ENCODE measurements around the gene ACO2. TPM values are rescaled to one million over a fixed set of nuclear protein-coding genes. Genes with fewer than 3 reads are reported as not detected.

Gene ACO2
- total RNA-seq, 1 experiment from 2014 or later, result 66.6 TPM

DNA sequence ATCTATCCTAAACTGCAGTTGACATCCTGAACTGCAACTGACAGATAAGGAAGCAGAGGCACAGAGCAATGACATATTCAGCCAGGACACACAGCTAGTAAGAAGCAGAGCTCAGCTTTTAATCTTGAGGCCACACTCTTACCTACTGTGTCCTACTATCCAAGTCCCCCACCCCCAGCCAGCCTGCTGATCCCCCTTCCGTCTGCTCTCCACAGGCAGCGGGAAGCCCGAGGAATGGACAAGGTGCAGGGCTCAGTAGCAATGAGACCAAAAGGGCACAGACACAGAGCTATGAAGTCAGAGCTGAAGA is 71.0 kb downstream of the ACO2 start:
- DNase-seq, result no peak
- Mint-ChIP-seq H3K4me3 (no peak overlapping the region), H3K36me3 (ENCODE audit: insufficient read depth in 1 of 3, low read depth in 3 of 3) (peaks cover 13 to 40% (median 18%) of the 10 kb centered on the region in 3 experiments; a peak in 6 of 7 replicates), H3K27me3 (ENCODE audit: low read depth) (peaks cover 2% of the 10 kb centered on the region; the same call in 1 of the 2 replicates), H3K27ac (no peak overlapping the region; a peak in 1 of 7 replicates), H3K9me3 (no peaks in the 10 kb centered on the region), H3K4me1 (peaks cover 17 to 24% of the 10 kb centered on the region in 2 experiments)
- Histone ChIP-seq H2BK120ac (ENCODE audit: low read depth, low read length, poor library complexity, severe bottlenecking) (no peak overlapping the region), H2AK5ac (ENCODE audit: insufficient read length, low read length) (no peak overlapping the region), H3K9ac (ENCODE audit: extremely low read depth, insufficient read length, low read length) (no peak overlapping the region), H2BK12ac (ENCODE audit: insufficient read length, low read depth, low read length) (no peak overlapping the region), H3K27ac (ENCODE audit: insufficient read length, low read depth, low read length) (no peak overlapping the region), H3K23ac (ENCODE audit: insufficient read length, low read depth, low read length) (no peak overlapping the region), H2BK5ac (ENCODE audit: insufficient read length, low read length) (no peak overlapping the region), H4K91ac (ENCODE audit: insufficient read length, low read depth, low read length) (no peak overlapping the region), H3K23me2 (ENCODE audit: insufficient read length, low read depth, low read length, poor library complexity, severe bottlenecking) (no peaks in the 10 kb centered on the region), H2BK15ac (ENCODE audit: low read depth, low read length) (no peak overlapping the region), H2BK20ac (ENCODE audit: low read depth, low read length, poor library complexity, severe bottlenecking) (no peak overlapping the region), H3K14ac (ENCODE audit: insufficient read depth, low read length) (no peak overlapping the region), H3T11ph (ENCODE audit: low read length) (no peak overlapping the region), H4K20me1 (ENCODE audit: control insufficient read depth, insufficient read depth, insufficient read length) (no peaks in the 10 kb centered on the region), H3K4ac (ENCODE audit: low read depth, low read length) (no peak overlapping the region), H3K4me1 (ENCODE audit: insufficient read depth, low read length) (no peaks in the 10 kb centered on the region), H3K27me3 (ENCODE audit: insufficient read depth, low read length) (no peaks in the 10 kb centered on the region), H4K8ac (replicated peaks; ENCODE audit: insufficient read length, low read depth, low read length) (no peak overlapping the region), H3K9me3 (ENCODE audit: control insufficient read depth, low read depth, low read length) (no peaks in the 10 kb centered on the region), H2AFZ (ENCODE audit: low read length) (no peak overlapping the region), H3K4me2 (ENCODE audit: insufficient read depth, insufficient read length, low read length) (no peak overlapping the region), H3K79me2 (ENCODE audit: insufficient read depth, low read length) (peaks cover 7% of the 10 kb centered on the region), H3K18ac (ENCODE audit: insufficient read length, low read depth, low read length) (no peak overlapping the region), H3K79me1 (ENCODE audit: insufficient read depth, low read depth, low read length, poor library complexity, severe bottlenecking) (no peaks in the 10 kb centered on the region), H3K56ac (ENCODE audit: insufficient read length, low read depth, low read length) (no peak overlapping the region), H4K5ac (ENCODE audit: insufficient read length, low read depth, low read length) (no peak overlapping the region)
- TF ChIP-seq, protein P1, sequence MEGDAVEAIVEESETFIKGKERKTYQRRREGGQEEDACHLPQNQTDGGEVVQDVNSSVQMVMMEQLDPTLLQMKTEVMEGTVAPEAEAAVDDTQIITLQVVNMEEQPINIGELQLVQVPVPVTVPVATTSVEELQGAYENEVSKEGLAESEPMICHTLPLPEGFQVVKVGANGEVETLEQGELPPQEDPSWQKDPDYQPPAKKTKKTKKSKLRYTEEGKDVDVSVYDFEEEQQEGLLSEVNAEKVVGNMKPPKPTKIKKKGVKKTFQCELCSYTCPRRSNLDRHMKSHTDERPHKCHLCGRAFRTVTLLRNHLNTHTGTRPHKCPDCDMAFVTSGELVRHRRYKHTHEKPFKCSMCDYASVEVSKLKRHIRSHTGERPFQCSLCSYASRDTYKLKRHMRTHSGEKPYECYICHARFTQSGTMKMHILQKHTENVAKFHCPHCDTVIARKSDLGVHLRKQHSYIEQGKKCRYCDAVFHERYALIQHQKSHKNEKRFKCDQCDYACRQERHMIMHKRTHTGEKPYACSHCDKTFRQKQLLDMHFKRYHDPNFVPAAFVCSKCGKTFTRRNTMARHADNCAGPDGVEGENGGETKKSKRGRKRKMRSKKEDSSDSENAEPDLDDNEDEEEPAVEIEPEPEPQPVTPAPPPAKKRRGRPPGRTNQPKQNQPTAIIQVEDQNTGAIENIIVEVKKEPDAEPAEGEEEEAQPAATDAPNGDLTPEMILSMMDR (conservative IDR thresholded peaks at IDR 0.05), result no peak
- no CpG with 5 or more reads among the region's 3 CpGs for WGBS (ENCODE audit: extremely low coverage, insufficient read length, low lambda C conversion rate)

Data from H9 (cell line).